HG03097 (cell line): ENCODE results near the gene SYT17.

Source experiments
- ATAC-seq: cut with Tn5 transposase; IDR thresholded peaks from one replicate; pipeline ENCODE4 v1.9.1; 2021; ENCODE audit not compliant: unreplicated experiment, low FRiP score

Gene SYT17

GRCh38 chr16:19291475-19291874 is 123.4 kb downstream of the SYT17 start:
- ATAC-seq = no peak

- ATAC-seq = no peak
Observed at GRCh38 chr16:19292186-19292585, 124.1 kb downstream of the SYT17 start.

- peak; percentile 48 for ATAC-seq
Observed at GRCh38 chr16:19294156-19294649, 126.2 kb downstream of the SYT17 start.

GRCh38 chr16:19295393-19295792 is 127.4 kb downstream of the SYT17 start:
- ATAC-seq = no peak

GRCh38 chr16:19297454-19297853 is 129.4 kb downstream of the SYT17 start:
- no peak for ATAC-seq

- ATAC-seq = no peak
Observed at GRCh38 chr16:19299565-19299964, 131.5 kb downstream of the SYT17 start.

- no peak for ATAC-seq
Observed at GRCh38 chr16:19301931-19302330, 133.9 kb downstream of the SYT17 start.

- no peak for ATAC-seq
Observed at GRCh38 chr16:19304750-19305149, 136.7 kb downstream of the SYT17 start.

- no peak for ATAC-seq
Observed at GRCh38 chr16:19305443-19305842, 137.4 kb downstream of the SYT17 start.

GRCh38 chr16:19307587-19308241 is 139.7 kb downstream of the SYT17 start:
- ATAC-seq = no peak

- ATAC-seq = no peak
Observed at GRCh38 chr16:19308392-19308791, 140.4 kb downstream of the SYT17 start.

GRCh38 chr16:19309178-19309577 is 141.1 kb downstream of the SYT17 start:
- no peak for ATAC-seq

- ATAC-seq = no peak
Observed at GRCh38 chr16:19314718-19315425, 146.8 kb downstream of the SYT17 start.

- no peak for ATAC-seq
Observed at GRCh38 chr16:19315889-19316433, 147.9 kb downstream of the SYT17 start.

GRCh38 chr16:19316846-19317245 is 148.8 kb downstream of the SYT17 start:
- ATAC-seq = no peak
